GDM1 (cell line): ENCODE data around the gene B3GLCT.

ENCODE experiments used
- DNase-seq: peaks from one replicate; lab custom pipeline; 2025; lab: John Stamatoyannopoulos, UW

Gene B3GLCT

GRCh38 chr13:31224174-31224669 is 24.4 kb downstream of the B3GLCT start:
- DNase-seq: no peak

DNA sequence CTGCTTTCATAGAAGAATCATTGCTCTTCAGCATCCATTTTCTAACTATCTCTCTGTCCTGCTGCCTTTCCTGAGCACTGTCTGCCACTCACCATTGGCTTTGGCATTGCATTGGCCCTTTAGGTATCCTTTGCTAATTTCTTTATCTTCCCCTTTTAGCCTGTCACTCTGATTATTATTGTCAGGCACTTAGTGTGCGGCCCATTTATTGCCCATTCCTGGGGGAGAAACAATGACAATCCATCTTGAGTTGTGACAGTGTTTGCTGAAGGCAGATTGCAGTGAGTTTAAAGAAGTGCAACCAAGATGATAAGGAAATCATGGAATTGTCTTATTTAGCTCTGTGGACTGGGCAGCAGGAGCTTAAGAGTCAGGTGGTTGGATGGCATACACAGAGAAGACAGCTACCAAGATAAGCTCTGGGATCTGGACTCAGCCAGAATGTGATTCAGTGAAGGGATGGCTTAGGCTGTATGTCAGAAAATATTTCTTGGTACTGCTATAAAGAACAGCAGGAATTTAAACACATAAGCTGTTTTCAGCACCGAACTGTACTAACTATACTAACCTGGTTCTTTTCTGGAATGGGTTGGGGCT is 25.3 kb downstream of the B3GLCT start:
- no peak for DNase-seq

- DNase-seq: no peak
These were observed 26.4 kb downstream of the B3GLCT start for GRCh38 chr13:31225998-31226675.

DNA sequence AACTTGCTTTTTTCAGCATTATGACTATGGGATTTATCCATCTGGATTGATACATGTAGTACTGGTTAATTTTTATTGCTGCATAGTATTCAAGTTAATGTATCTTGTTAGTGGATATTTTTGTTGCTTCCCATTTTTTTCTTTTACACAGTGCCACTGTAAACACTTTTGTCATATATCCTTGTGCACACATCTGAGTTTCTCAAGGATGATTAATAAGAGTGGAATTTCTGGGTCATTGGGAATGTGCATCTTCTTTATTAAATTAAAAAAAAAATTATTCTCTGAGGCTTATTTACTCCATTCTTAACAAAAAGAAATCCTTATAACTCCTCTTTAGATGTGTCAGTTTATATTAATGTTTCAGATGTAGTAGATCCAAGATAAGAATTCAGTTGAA is 27.3 kb downstream of the B3GLCT start:
- DNase-seq: no peak

- no peak for DNase-seq
These were observed 28.1 kb downstream of the B3GLCT start for GRCh38 chr13:31227870-31228269.

- DNase-seq: no peak
These were observed 35.0 kb downstream of the B3GLCT start for GRCh38 chr13:31234729-31235128.

DNA sequence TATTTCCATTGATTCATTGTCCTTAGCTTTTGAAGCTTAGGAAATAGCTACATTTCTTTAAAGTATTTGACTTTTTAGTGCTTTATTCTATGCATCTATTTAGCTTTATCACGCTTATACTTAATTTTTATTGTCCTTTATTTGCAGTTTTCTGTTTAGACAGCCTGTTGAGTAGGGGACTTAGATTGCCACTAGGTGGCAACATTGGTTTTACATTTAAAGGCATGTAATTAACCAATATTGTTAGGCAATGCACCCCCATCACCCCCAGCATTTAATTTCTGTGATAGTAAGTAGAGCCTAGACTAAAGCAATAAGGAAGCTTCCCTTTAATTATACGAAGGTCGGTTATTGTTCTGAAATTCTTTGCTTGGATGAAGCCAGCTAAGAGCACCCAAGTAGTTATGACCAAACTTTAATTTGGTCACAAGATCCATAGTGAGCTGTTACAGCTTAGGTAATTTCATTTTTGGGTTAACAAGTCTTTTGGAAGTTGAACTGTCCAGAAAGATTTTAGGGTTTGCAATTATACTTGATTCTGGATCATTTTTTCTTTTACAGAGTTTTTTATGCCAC is 36.5 kb downstream of the B3GLCT start:
- no peak for DNase-seq

DNA sequence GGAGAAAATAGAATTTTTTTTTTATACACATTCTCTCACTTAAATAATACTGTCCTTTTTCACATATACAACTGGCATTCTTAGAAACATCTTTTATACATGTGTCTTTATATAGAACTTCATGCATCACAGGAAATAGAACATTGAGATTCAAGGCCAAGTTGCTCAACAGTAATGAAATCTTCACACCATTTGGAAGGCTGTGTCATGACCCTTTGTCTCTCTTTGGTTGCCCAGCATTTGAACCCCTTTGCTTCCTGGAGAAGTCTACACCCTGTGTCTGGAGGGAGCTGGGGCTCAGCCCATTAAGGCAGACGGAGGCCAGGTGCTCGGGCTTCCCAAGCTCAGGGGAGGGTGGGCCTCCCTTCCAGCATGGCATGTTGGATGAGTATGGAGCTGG is 41.1 kb downstream of the B3GLCT start:
- no peak for DNase-seq

DNA sequence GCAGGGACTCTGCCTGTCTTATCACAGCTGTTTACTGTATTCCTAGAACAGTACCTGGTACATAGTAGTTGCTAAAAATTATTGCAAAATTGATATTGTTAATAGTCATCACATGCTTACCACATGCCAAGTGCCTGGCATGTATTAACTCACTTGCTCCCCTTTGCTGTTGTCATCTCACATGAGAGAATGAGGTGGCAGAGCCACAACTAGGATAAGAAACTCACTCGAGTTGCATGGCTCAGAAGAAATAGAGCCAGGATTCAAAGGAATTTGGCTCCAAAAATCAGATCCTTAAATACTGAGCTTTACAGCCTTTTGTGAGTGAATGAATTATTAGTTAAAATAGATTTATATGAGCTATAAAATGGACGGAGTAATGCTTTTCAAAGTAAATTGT is 42.6 kb downstream of the B3GLCT start:
- no peak for DNase-seq

DNA sequence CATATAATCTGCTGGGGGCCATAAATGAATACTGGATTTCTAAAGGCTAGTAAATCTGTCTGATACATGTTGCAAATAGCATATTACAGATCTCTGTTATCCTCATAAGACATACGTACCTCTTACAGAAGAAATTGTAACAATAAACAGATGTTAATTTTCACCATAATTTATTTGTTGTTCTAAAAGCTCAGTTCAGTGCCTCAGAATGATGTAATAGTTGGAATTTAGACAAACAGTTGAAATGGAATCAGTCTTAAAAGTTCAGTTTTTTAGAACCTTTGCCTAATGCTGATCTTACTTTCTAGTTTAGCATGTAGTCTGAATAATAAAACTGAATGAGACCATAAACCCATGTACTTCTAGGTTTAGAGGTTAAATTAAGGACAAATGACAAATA is 43.1 kb downstream of the B3GLCT start:
- no peak for DNase-seq

GRCh38 chr13:31245598-31246373 is 46.0 kb downstream of the B3GLCT start:
- DNase-seq: no peak

- no peak for DNase-seq
These were observed 47.1 kb downstream of the B3GLCT start for GRCh38 chr13:31246918-31247317.

GRCh38 chr13:31248361-31248760 is 48.6 kb downstream of the B3GLCT start:
- no peak for DNase-seq

DNA sequence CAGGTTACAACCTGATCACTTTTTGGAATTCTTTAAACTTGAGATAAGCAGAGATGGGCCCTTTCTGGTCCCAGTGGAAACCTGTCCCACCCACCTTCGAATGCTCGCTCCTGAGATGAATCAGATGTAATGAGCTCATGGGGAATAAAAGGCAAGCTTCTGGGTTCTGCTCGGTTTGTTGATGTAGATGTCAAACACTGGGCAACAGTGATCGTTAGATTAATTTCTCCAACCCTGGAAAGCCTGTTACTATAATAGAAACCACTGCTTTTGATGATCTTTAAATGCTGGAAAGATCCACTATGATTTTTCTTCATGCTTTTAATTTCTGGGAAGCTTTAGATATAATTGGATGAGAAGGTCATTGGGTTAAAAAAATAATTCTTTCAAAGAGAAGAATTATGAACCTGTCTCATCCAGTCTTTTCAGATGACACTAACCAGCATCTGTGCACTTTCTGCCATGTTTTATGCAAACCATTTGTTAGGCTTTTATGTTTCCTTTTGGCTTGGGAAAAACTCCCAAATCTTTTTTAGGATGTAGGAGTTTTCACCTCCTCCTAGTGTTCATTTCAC is 49.3 kb downstream of the B3GLCT start:
- no peak for DNase-seq

DNA sequence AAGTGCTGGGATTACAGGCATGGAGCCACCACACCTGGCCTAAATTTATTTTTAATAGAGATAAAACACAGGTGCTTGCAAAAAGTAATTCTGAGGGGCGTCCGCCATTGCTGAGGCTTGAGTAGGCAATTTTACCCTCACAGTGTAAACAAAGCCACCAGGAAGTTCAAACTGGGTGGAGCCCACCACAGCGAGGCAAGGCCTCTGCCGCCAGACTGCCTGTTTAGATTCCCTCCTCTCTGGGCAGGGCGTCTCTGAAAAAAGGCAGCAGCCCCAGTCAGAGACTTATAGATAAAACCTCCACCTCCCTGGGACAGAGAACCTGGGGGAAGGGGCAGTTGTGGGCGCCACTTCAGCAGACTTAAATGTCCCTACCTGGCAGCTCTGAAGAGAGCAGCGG is 50.7 kb downstream of the B3GLCT start:
- DNase-seq: no peak

- DNase-seq: no peak
These were observed 61.5 kb downstream of the B3GLCT start for GRCh38 chr13:31261241-31261640.

DNA sequence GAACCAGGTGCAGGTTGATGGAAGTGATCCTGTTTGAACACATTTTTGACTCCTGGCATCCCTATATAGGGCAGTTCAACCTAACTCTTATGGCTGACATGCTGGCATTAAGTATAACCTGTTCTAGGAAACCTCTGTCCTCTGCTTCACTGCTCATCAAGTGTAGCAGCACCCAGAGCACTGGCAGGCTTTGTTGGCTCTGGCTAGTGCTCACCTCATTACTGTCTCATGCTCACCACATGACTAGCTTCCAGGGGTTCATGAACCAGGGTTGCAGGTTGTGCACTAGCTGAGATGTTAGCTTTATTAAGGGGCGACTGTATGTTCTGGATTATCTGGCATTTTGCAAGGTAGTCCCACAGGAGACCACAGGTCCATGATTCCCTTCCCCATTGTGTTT is 63.6 kb downstream of the B3GLCT start:
- DNase-seq: no peak

DNA sequence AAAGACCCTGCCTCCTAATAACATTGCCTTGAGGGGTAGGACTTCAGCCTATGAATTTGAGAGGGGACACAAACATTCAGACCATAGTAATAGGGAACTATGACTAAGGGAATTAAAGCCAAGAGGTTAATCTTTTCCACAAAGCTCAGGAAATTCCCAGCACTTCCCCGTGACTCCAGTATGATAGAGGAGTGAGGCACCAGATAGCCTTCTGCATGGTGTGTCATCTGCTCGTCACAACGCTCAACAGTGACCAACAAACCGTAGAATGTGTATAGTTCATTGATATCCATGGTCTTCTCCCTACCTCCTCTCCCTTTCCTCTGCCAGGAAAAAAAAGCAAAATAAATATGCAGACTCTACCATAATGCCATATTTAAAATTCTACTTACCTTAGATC is 64.4 kb downstream of the B3GLCT start:
- no peak for DNase-seq

DNA sequence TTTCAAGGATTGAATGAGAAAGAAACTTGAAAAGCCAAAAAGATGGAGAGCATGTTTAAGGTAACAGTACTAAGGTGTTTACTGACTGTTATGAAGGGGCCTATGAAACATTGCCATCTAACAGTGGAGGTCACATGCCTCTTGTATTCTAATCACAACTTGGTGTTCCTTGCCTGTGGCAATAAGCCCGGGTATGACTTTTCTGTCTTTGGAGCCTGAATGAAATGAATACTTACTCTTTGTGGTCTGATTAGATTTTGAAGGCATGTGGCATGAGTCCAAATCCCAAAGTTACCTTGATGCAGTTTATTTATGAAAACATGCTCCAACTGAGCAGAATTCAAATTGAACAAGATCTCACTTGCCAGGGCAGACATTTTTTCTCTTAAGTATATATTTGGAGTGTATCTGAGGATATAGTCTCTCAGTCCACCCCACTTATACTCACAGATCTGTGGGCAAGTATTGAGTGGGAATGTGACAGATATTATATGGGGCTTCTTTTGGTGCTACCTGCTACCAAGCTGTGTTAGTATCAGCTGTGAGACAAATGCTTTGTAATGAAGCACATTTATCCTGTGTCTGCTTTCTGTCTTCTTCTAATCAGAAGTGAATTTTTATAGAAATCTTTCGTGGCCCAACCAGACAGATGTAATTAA is 67.5 kb downstream of the B3GLCT start:
- DNase-seq: no peak

GRCh38 chr13:31274390-31274789 is 74.6 kb downstream of the B3GLCT start:
- no peak for DNase-seq

- no peak for DNase-seq
These were observed 76.6 kb downstream of the B3GLCT start for GRCh38 chr13:31276421-31276820.

DNA sequence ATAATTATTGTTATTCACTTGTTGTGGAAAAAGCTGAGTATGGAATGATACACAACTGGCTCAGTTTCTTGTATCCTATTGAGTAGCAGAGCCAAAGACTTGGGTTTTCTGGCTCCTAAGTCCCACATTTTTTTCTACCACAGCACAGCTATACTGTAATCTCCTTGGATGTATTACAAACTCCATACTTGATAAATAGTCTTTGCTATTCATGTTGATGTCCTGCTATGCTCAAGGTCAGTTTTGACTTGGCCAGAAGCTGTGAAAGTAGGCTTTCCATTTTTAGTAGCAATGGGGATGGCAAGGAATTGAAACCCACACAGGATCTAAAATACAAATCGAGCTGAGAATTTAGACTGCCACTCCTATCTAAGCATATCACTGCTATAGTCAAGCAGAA is 79.1 kb downstream of the B3GLCT start:
- DNase-seq: no peak
